AG04449 (cell line): ENCODE data around the gene AGAP1.

ENCODE experiments used
- CTCF ChIA-PET: fragments of 350-600 bp; formaldehyde crosslinking; extraction: SDS; loops from one replicate; lab custom pipeline; 2021; ENCODE audit warnings: antibody characterized with exemption; lab: Yijun Ruan, JAX
- POLR2A ChIA-PET: fragments of 400-600, 350-600 bp; formaldehyde crosslinking; extraction: SDS; loops from one replicate; lab custom pipeline; 2020; ENCODE audit warnings: antibody characterized with exemption, inconsistent platforms; lab: Yijun Ruan, JAX
- DNase-seq: peaks from one replicate; pipeline ENCODE4 v3.0.0-alpha.2; 2010; ENCODE audit warnings: low read depth, low spot score
- H3K4me3 ChIP-seq: 2 replicates; pipeline ENCODE4 v1.5.1; 2011; ENCODE audit warnings: low read depth, mild to moderate bottlenecking, control low read depth, low read length
- TF ChIP-seq, protein P1 (sequence below): IDR thresholded peaks from one replicate; pipeline ENCODE4 v1.5.1; 2011; ENCODE audit warnings: mild to moderate bottlenecking, moderate library complexity, low read length, control low read depth, inconsistent platforms; ENCODE audit not compliant: insufficient read depth; ENCODE audit errors: missing control alignments

The AGAP1 gene

DNA sequence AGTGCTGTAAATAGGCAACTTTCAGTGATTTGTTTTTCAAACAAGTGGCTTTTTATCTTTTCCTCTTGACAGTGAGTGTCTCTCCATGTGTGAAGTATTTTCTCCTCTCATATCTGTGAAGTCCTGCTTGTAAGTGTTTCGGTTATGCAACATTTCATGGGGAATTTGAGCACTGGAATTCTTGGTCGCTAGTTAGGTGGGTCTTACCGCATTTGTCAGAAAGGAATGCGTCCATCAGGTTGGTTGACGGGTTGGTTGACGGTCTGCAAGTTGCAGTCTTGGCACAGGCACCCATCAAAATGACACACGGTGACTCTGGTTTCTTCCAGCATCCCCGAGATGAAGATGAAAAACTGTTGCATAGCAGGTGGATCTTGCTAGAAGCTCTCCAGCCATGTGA, 109.8 kb downstream of the AGAP1 start:
- CTCF ChIA-PET: interaction anchor here (1.2 to 3.9 kb wide), 2 partner anchors 11 to 142 kb away, joined by 4 to 21 read pairs; no protein-coding TSS in a partner anchor
- H3K4me3 ChIP-seq: no peak overlapping the region
- TF ChIP-seq, protein P1, sequence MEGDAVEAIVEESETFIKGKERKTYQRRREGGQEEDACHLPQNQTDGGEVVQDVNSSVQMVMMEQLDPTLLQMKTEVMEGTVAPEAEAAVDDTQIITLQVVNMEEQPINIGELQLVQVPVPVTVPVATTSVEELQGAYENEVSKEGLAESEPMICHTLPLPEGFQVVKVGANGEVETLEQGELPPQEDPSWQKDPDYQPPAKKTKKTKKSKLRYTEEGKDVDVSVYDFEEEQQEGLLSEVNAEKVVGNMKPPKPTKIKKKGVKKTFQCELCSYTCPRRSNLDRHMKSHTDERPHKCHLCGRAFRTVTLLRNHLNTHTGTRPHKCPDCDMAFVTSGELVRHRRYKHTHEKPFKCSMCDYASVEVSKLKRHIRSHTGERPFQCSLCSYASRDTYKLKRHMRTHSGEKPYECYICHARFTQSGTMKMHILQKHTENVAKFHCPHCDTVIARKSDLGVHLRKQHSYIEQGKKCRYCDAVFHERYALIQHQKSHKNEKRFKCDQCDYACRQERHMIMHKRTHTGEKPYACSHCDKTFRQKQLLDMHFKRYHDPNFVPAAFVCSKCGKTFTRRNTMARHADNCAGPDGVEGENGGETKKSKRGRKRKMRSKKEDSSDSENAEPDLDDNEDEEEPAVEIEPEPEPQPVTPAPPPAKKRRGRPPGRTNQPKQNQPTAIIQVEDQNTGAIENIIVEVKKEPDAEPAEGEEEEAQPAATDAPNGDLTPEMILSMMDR: no peak
- no peak for DNase-seq
- POLR2A ChIA-PET: no interaction called here

DNA sequence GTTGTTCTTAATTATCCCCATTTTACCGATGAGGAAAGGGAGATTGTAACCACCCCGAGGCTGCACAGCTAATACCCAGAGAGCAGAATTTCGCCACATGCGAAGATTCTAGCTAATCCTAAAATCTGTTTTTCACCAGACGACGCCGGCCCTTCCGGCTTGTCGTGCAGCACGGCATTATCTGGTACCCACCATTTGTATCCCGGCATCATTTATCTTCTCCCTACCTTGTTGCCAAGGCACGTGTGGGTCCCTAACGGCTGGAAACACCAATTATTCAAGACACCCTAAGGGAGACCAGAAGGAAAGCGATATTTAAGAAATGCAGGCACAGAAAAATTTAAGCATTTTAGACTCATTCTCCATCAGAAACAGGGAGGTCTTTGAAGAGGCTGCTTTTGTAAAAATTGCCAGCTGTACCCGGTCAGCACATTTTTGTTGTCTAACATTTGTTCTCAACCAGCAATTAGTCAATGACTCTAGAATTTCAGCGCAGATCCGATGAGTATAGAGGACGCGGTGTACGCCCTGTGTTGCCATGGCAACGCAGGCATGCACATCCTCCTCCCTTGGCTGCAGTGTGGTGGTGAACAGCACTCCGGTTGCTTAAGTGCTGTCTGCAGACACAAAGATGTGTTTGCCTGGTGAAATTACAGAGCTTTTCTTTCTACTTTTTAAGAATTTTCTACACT, 111.6 kb downstream of the AGAP1 start:
- POLR2A ChIA-PET: interaction anchor here (1.5 kb wide), 1 partner anchor 16 kb away, joined by 4 read pairs; no protein-coding TSS in a partner anchor
- no peak overlapping the region for H3K4me3 ChIP-seq
- TF ChIP-seq, protein P1: no peak
- peak; percentile 74 for DNase-seq
- CTCF ChIA-PET: interaction anchor here (0.7 to 7.1 kb wide), 6 partner anchors 10 to 144 kb away, joined by 3 to 65 read pairs (median 3); no protein-coding TSS in a partner anchor

DNA sequence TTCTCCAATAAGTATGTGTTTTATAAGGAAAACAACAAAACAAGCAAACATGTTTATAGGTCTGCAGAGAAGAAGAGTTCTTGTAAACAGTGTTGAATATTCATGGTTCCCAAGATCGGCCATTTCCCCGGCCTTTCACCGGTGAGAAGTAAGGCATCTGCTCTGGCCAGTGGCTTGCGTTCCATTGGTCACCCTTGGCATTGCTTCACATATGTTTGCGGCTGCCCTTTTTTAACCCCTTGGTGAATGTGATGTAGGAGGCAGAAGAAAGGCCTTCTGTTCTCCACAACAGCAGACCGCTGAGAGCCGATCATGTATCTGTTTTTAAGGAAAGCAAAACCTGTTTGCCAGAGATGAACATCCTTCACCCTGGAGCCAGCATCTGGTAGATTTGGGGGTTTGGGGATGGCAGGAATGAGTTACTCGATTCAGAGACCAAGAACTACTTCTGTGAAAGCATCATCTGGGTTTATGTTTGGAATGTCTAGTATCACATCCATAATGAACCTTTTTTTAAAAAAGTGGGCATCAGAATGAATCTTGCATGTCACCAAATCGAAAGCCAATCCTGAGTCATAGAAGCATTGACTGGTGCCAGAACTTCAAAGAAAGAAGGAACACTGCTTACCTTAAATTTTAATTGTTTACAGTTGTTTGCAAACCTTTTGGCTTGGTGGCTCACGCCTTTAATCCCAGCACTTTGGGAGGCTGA, 112.3 kb downstream of the AGAP1 start:
- DNase-seq: no peak
- TF ChIP-seq, protein P1: no peak
- CTCF ChIA-PET: interaction anchor here (0.7 to 7.1 kb wide), 6 partner anchors 11 to 143 kb away, joined by 3 to 65 read pairs (median 3); no protein-coding TSS in a partner anchor
- POLR2A ChIA-PET: interaction anchor here (1.5 kb wide), 1 partner anchor 15 kb away, joined by 4 read pairs; no protein-coding TSS in a partner anchor
- H3K4me3 ChIP-seq: no peak overlapping the region

DNA sequence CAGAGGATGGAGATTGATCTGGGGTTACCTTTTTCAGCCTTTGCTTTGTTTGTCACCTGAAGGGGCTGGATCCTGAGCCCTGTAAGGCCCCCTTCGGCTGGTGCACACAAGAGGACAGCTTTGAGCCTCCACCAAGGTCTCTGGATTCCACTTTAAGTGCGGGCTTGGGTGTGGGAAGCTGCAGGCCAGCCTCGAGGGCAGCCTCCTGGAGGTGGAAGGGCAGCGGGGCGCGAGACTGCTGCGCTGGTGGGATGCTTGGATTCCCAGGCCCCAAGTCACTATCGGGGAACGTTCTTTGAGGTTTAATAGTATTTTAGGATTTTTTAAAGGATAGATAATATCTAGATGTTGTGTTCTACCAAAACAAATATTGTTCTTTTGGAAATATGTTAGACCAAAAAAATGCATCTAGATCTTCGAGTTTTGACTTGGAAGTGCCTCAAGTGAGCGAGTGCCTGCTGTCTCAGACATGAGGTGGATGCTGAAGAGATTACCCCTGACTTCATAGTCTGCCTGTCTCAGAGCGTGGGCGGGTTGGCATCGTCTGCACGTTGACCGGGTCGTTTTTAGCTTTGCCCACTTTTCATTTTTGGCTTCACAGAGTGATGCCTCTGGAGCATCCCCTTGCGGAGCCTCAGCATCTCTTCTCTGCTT, 113.8 kb downstream of the AGAP1 start:
- ChIA-PET POLR2A (no interaction called here), CTCF (interaction anchor here (0.8 to 7.1 kb wide), 4 partner anchors 7 to 139 kb away, joined by 3 to 65 read pairs (median 8); no protein-coding TSS in a partner anchor)
- TF ChIP-seq, protein P1: no peak
- no peak overlapping the region for H3K4me3 ChIP-seq
- DNase-seq: no peak

DNA sequence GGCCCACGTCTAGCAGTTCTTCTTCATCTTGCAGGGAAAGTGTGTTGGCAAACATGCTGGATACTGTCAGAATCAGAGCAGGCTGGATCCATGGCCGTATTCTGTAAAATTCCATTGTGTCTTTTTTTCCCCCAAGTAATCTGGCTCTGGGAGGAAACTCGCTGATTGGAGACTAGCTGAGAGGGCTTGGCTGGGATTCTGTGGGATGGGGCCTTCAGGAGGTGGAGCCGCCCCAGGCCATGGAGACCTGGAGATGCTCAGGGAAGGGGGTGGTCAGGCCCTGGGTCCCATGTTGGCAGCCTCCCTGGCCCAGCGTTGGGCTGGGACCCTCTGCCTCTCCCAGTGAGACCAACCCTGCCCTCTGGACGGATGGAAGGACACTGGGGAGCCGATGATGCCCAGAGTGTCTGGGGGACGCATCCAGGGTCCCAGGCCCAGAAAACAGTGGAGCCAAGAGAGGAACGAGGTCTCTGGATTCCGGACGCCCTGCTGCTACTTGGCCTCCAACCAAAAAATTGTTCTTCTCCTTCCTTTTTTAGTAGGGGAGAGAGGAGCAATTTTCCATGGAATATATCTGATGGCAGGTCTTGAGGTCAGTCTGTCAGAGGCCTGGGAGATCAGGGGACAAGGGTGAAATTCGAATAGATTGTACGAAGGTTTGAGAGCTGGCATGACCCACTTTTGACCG, 114.5 kb downstream of the AGAP1 start:
- no peak overlapping the region for H3K4me3 ChIP-seq
- CTCF ChIA-PET: interaction anchor here (1.2 to 7.1 kb wide), 4 partner anchors 13 to 473 kb away, joined by 3 to 65 read pairs (median 10); no protein-coding TSS in a partner anchor
- TF ChIP-seq, protein P1: no peak
- DNase-seq: no peak
- POLR2A ChIA-PET: no interaction called here
